K562 (cell line): ENCODE measurements around the gene GTPBP8. TPM values are rescaled to one million over a fixed set of nuclear protein-coding genes. Genes with fewer than 3 reads are reported as not detected.

Source experiments
- ATAC-seq: fragments of 200-7000 bp; cut with Tn5 transposase; 3 replicates; pipeline ENCODE4 v1.9.1; 2020; ENCODE audit warnings: moderate library complexity
- BruUV-seq: library from RNA; stranded (reverse); fragments of 400-500 nt; replicated peaks from 2 replicates; lab custom pipeline; 2021; lab: Mats Ljungman, UMichigan
- CTCF ChIA-PET: fragments of 300-600 bp; formaldehyde crosslinking; extraction: SDS; loops from one replicate; lab custom pipeline; 2021; ENCODE audit warnings: low intra/inter-chr PET ratio; lab: Yijun Ruan, JAX
- POLR2A ChIA-PET: fragments of 300-600, 350-650 bp; sonication (Branson Sonifier 250); formaldehyde crosslinking; extraction: SDS; loops from one replicate; lab custom pipeline; 2021; ENCODE audit warnings: antibody characterized with exemption, inconsistent platforms; lab: Yijun Ruan, JAX
- DNase-seq, 4 experiments: peaks; one replicate each; pipeline versions ENCODE4 v3.0.0 to v3.0.0-alpha.2; 2011 to 2018; ENCODE audit warnings: low spot score in 3 of 4, mixed read lengths in 3 of 4; ENCODE audit errors: extremely low read depth in 1 of 4
- FAIRE-seq: peaks from 2 replicates; lab custom pipeline; 2011; peaks lifted over from hg19 to GRCh38; lab: Jason Lieb, UNC
- H2AFZ ChIP-seq: 2 replicates; pipeline ENCODE4 v1.6.0; 2011; ENCODE audit warnings: low read depth, low read length, control low read depth, inconsistent platforms
- H3K27ac ChIP-seq: fragments of 200-600 bp; 3 replicates; pipeline ENCODE4 v1.8.0; 2011; ENCODE audit warnings: low read depth, mild to moderate bottlenecking, control low read depth, inconsistent platforms, low read length, moderate library complexity, mixed read lengths; ENCODE audit errors: extremely low read depth
- H3K27me3 ChIP-seq, 2 experiments: fragments of 300-600 bp in 1 of 2; 2 replicates in 1 of 2; 3 replicates in 1 of 2; pipeline versions ENCODE4 v1.6.0 to v1.8.0; 2011; ENCODE audit warnings: inconsistent platforms in 2 of 2, low read length in 2 of 2, mild to moderate bottlenecking in 1 of 2, mixed read lengths in 1 of 2, moderate library complexity in 1 of 2; ENCODE audit not compliant: control insufficient read depth in 2 of 2, insufficient read depth in 2 of 2
- H3K36me3 ChIP-seq: fragments of 300-600 bp; 3 replicates; pipeline ENCODE4 v1.8.0; 2011; ENCODE audit warnings: mild to moderate bottlenecking, low read length, inconsistent platforms; ENCODE audit not compliant: control insufficient read depth, insufficient read depth
- H3K4me1 ChIP-seq, 2 experiments: fragments of 200-600 bp in 1 of 2; replicated peaks in 1 of 2; 2 replicates in 1 of 2; 3 replicates in 1 of 2; pipeline versions ENCODE4 v1.5.1 to v1.8.0; 2011; ENCODE audit warnings: inconsistent platforms in 2 of 2, low read length in 2 of 2, mild to moderate bottlenecking in 1 of 2, mixed read lengths in 1 of 2, moderate library complexity in 1 of 2; ENCODE audit not compliant: control insufficient read depth in 2 of 2, insufficient read depth in 2 of 2
- H3K4me2 ChIP-seq: 2 replicates; pipeline ENCODE4 v1.6.1; 2011; ENCODE audit warnings: low read length, control low read depth, inconsistent platforms, mixed read lengths; ENCODE audit not compliant: insufficient read depth
- H3K4me3 ChIP-seq: fragments of 200-600 bp; sonication (generic), shearing (Covaris generic); 2 replicates; pipeline ENCODE4 v1.5.1; 2016; ENCODE audit warnings: control low read depth, inconsistent platforms
- H3K79me2 ChIP-seq: fragments of 200-600 bp; 3 replicates; pipeline ENCODE4 v1.8.0; 2011; ENCODE audit warnings: low read length, inconsistent platforms; ENCODE audit not compliant: control insufficient read depth, insufficient read depth
- H3K9ac ChIP-seq, 2 experiments: 2 replicates each; pipeline versions ENCODE4 v1.6.0 to v1.6.1; 2011; ENCODE audit warnings: low read depth in 2 of 2, low read length in 2 of 2, control low read depth in 1 of 2, inconsistent platforms in 1 of 2, mild to moderate bottlenecking in 1 of 2, mixed read lengths in 1 of 2; ENCODE audit not compliant: insufficient read depth in 1 of 2
- H3K9me1 ChIP-seq: one replicate; pipeline ENCODE4 v1.6.0; 2011; ENCODE audit warnings: inconsistent platforms, mild to moderate bottlenecking, low read length, moderate library complexity; ENCODE audit not compliant: control insufficient read depth, insufficient read depth
- H3K9me3 ChIP-seq: replicated peaks from 2 replicates; pipeline ENCODE4 v1.5.1; 2011; ENCODE audit warnings: low read depth, low read length, inconsistent platforms; ENCODE audit not compliant: control insufficient read depth, insufficient read depth
- H4K20me1 ChIP-seq: replicated peaks from 2 replicates; pipeline ENCODE4 v1.6.1; 2011; ENCODE audit warnings: low read length, inconsistent platforms, mixed read lengths; ENCODE audit not compliant: control insufficient read depth, insufficient read depth
- ARNT ChIP-seq, 2 experiments: fragments of 450-650 bp; IDR thresholded peaks; 2 replicates each; pipeline ENCODE4 v1.6.1; 2016; ENCODE audit warnings: mild to moderate bottlenecking in 1 of 2
- ASH1L ChIP-seq: fragments of 450-650 bp; IDR thresholded peaks from 2 replicates; pipeline ENCODE4 v1.6.1; 2018; ENCODE audit warnings: borderline replicate concordance, mild to moderate bottlenecking, low read depth; ENCODE audit not compliant: partially characterized antibody
- E2F8 ChIP-seq: fragments of 450-650 bp; IDR thresholded peaks from 2 replicates; pipeline ENCODE4 v1.7.1; 2018; ENCODE audit warnings: mild to moderate bottlenecking, low read depth; ENCODE audit not compliant: partially characterized antibody
- EWSR1 ChIP-seq: fragments of 450-650 bp; IDR thresholded peaks from 2 replicates; pipeline ENCODE4 v1.6.1; 2018; ENCODE audit warnings: borderline replicate concordance, mild to moderate bottlenecking, low read depth, moderate library complexity; ENCODE audit not compliant: partially characterized antibody
- HDAC8 ChIP-seq: fragments of 450-650 bp; IDR thresholded peaks from 2 replicates; pipeline ENCODE4 v1.6.1; 2016; ENCODE audit warnings: mild to moderate bottlenecking, missing genetic modification characterization, moderate library complexity, missing compliant biosample characterization
- JUN ChIP-seq, 2 experiments: sonication (generic) in 1 of 2; formaldehyde crosslinking in 1 of 2; IDR thresholded peaks; 2 replicates each; pipeline versions ENCODE4 v1.6.1 to v1.8.0; 2012 to 2022; ENCODE audit warnings: borderline replicate concordance in 2 of 2, mild to moderate bottlenecking in 2 of 2, improper control_type of control experiment in 1 of 2, low read depth in 1 of 2, low read length in 1 of 2, missing genetic modification reagents in 1 of 2
- KDM4B ChIP-seq, 2 experiments: fragments of 450-650 bp in 1 of 2; sonication (generic) in 1 of 2; IDR thresholded peaks; 2 replicates each; pipeline ENCODE4 v1.6.1; 2016 to 2017; ENCODE audit warnings: borderline replicate concordance in 2 of 2, antibody characterized with exemption in 1 of 2, low read depth in 1 of 2, mild to moderate bottlenecking in 1 of 2
- NFE2 ChIP-seq: IDR thresholded peaks from 2 replicates; pipeline ENCODE4 v1.6.1; 2014; ENCODE audit warnings: antibody characterized with exemption, low read depth
- PCBP2 ChIP-seq: fragments of 200-400 bp; formaldehyde crosslinking; IDR thresholded peaks from 2 replicates; pipeline ENCODE4 v1.6.1; 2018; ENCODE audit warnings: low read length, low read depth, mild to moderate bottlenecking, moderate library complexity; ENCODE audit not compliant: poor library complexity, severe bottlenecking
- XRCC5 ChIP-seq: fragments of 200-400 bp; formaldehyde crosslinking; IDR thresholded peaks from 2 replicates; pipeline ENCODE4 v1.6.1; 2017; ENCODE audit warnings: low read depth, mild to moderate bottlenecking, low read length
- ZNF507 ChIP-seq: conservative IDR thresholded peaks from 2 replicates; pipeline ENCODE4 v1.6.1; 2017; ENCODE audit warnings: missing genetic modification characterization, missing compliant biosample characterization
- ZNF561 ChIP-seq: fragments of 450-650 bp; formaldehyde crosslinking; conservative IDR thresholded peaks from 2 replicates; pipeline ENCODE4 v1.4.0; 2020; ENCODE audit warnings: mild to moderate bottlenecking, moderate library complexity
- ZNF766 ChIP-seq: fragments of 200-800 bp; sonication (Bioruptor generic); conservative IDR thresholded peaks from 2 replicates; pipeline ENCODE4 v1.6.1; 2016; ENCODE audit warnings: missing genetic modification characterization, missing compliant biosample characterization
- ZNF785 ChIP-seq: fragments of 250-450 bp; sonication (Bioruptor Pico); IDR thresholded peaks from 2 replicates; pipeline ENCODE4 v1.4.0; 2020; ENCODE audit warnings: mild to moderate bottlenecking
- WGBS: fragments of 100-300 bp; shearing (Covaris generic); methylation state at CpG from one replicate; pipeline ENCODE4 v1.1.6; 2016; ENCODE audit warnings: low coverage, mixed read lengths; ENCODE audit not compliant: insufficient coverage; ENCODE audit errors: missing lambda C conversion rate; 5-methylcytosine and 5-hydroxymethylcytosine counted together
- in situ Hi-C: fragments of 300-500 bp; cut with MboI; formaldehyde crosslinking; loops from 4 replicates; pipeline ENCODE4 v1.15.0; 2018; ENCODE audit warnings: inconsistent platforms, mixed read lengths
- intact Hi-C: fragments of 100-400 bp; cut with micrococcal nuclease; formaldehyde crosslinking; loops from 2 replicates; pipeline ENCODE4 v1.14.2; 2022
- polyA plus RNA-seq, 8 experiments: library from polyadenylated mRNA; depleted of rRNA in 4 of 8; stranded (reverse) in 5 of 8; unstranded in 3 of 8; fragments of >200 nt; fragmentation: Nextera tagmentation in 2 of 8; fragmentation: Illumina TruSeq in 1 of 8; extraction: Ambion mirVana in 2 of 8; extraction: Trizol in 1 of 8; gene quantifications; 2 replicates each; pipeline versions ENCODE4 v1.2.1 to v1.2.3, GENCODE V29; 2011 to 2014; ENCODE audit warnings: inconsistent platforms in 1 of 8, missing spikeins in 1 of 8
- total RNA-seq, 7 experiments: library from RNA; depleted of rRNA in 6 of 7; stranded (reverse); fragments of >200 nt in 6 of 7; fragmentation: Illumina TruSeq in 2 of 7; extraction: Trizol in 2 of 7; gene quantifications; 2 replicates each; pipeline versions ENCODE4 v1.2.1 to v1.2.3, GENCODE V29; 2011 to 2021; ENCODE audit warnings: low replicate concordance in 1 of 7
- TF ChIP-seq, protein P1 (sequence below): fragments of 250-450 bp; sonication (Bioruptor Pico); IDR thresholded peaks from 2 replicates; pipeline ENCODE4 v1.5.0; 2021

The GTPBP8 gene
- total and polyA plus RNA-seq, 9 of the 15 experiments (the other 6 are each of a cell fraction or from before 2014, with no cell fraction given): 14.0 to 33.3 (median 20.8) TPM

DNA sequence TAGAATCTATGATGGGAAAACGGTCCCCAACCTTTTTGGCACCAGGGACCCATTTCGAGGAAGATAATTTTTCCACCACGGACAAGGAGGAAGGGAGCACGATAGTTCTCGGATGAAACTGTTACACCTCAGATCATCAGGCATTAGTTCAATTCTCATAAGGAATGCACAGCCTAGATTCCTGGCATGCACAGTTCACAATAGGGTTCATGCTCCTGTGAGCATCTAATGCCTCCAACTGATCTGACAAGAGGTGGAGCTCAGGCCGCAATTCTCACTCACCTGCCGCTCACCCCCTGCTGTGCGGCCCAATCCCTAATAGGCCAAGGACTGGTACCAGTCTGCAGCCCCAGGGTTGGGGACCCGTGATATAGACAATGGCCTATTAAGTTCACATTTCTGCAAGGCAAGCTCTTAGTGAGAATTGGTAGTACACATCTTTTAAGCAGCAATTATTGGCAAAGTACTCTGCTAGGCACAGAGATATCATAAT lies 42.4 kb upstream of the GTPBP8 start:
- Histone ChIP-seq H2AFZ (no peak overlapping the region), H3K36me3 (no peaks in the 10 kb centered on the region), H4K20me1 (no peaks in the 10 kb centered on the region), H3K4me1 (no peaks in the 10 kb centered on the region), H3K9ac (no peak overlapping the region), H3K27me3 (no peaks in the 10 kb centered on the region), H3K79me2 (no peaks in the 10 kb centered on the region), H3K9me1 (no peaks in the 10 kb centered on the region), H3K4me2 (no peak overlapping the region), H3K9me3 (no peaks in the 10 kb centered on the region), H3K27ac (no peak overlapping the region), H3K4me3 (no peak overlapping the region)
- ATAC-seq (no peak), DNase-seq (no peak), FAIRE-seq (no peak)
- TF ChIP-seq ZNF507 (tag) (no peak), XRCC5 (no peak), NFE2 (no peak), HDAC8 (tag) (no peak), ZNF785 (no peak), E2F8 (no peak), EWSR1 (no peak), ZNF766 (CRISPR knock-in tag) (no peak), ZNF561 (CRISPR knock-in tag) (no peak), JUN (IDR thresholded peaks at IDR 0.05; ENCODE audit: borderline replicate concordance, low read depth, low read length) (no peak), JUN (CRISPR knock-in tag; IDR thresholded peaks at IDR 0.05; ENCODE audit: borderline replicate concordance) (no peak), KDM4B (IDR thresholded peaks at IDR 0.05; ENCODE audit: borderline replicate concordance in 2 of 2, low read depth in 1 of 2) (no peak), ARNT (IDR thresholded peaks at IDR 0.05) (no peak), ASH1L (no peak), PCBP2 (no peak)
- TF ChIP-seq, protein P1, sequence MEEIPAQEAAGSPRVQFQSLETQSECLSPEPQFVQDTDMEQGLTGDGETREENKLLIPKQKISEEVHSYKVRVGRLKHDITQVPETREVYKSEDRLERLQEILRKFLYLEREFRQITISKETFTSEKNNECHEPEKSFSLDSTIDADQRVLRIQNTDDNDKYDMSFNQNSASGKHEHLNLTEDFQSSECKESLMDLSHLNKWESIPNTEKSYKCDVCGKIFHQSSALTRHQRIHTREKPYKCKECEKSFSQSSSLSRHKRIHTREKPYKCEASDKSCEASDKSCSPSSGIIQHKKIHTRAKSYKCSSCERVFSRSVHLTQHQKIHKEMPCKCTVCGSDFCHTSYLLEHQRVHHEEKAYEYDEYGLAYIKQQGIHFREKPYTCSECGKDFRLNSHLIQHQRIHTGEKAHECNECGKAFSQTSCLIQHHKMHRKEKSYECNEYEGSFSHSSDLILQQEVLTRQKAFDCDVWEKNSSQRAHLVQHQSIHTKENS (CRISPR knock-in tag): no peak
- 21% methylated on average over 7 of the region's 9 CpGs for WGBS
- ChIA-PET CTCF (no interaction called here), POLR2A (no interaction called here)
- intact Hi-C loops (no loop called here), in situ Hi-C loops (no loop called here)
- BruUV-seq: no TSS peak
